GM12891 (cell line): ENCODE data around the gene EYS.

ENCODE experiments used
- POLR2AphosphoS5 ChIP-seq: IDR thresholded peaks from 2 replicates; pipeline ENCODE4 v1.6.1; 2011; ENCODE audit warnings: low read depth, low read length, control low read depth
- TAF1 ChIP-seq: IDR thresholded peaks from 2 replicates; pipeline ENCODE4 v1.6.1; 2011; ENCODE audit warnings: low read depth, low read length, control low read depth

- TF ChIP-seq POLR2AphosphoS5 (no peak), TAF1 (no peak)
Measured at GRCh38 chr6:64146094-64146493, 1560.9 kb downstream of the EYS start.
